ENCODE measurements around the gene RPTOR.

- TF ChIP-seq EZH2 (IDR thresholded peaks at IDR 0.05; ENCODE audit: insufficient read depth, poor library complexity, severe bottlenecking) (no peak), EZH2phosphoT487 (IDR thresholded peaks at IDR 0.05; ENCODE audit: insufficient read depth, low read depth) (no peak)
These were observed 825 bp downstream of the RPTOR start for GRCh38 chr17:80545499-80545826.
